DND-41 (cell line): ENCODE results near the gene B4GALNT3.

ENCODE experiments used
- ATAC-seq: fragments of 200-7000 bp; cut with Tn5 transposase; 3 replicates; pipeline ENCODE4 v1.9.1; 2021; ENCODE audit warnings: low read depth; ENCODE audit not compliant: insufficient read depth
- DNase-seq: peaks from one replicate; pipeline ENCODE4 v3.0.0-alpha.2; 2020
- H2AFZ ChIP-seq: 2 replicates; pipeline ENCODE4 v1.6.0; 2012; ENCODE audit warnings: low read depth, low read length
- H3K27ac ChIP-seq: 2 replicates; pipeline ENCODE4 v1.5.1; 2012; ENCODE audit warnings: low read length, inconsistent platforms
- H3K27me3 ChIP-seq: fragments of 200-600 bp; sonication (generic); 2 replicates; pipeline ENCODE4 v1.6.0; 2012; ENCODE audit warnings: low read length, mild to moderate bottlenecking, inconsistent platforms; ENCODE audit not compliant: insufficient read depth, poor library complexity
- H3K36me3 ChIP-seq: 2 replicates; pipeline ENCODE4 v1.5.1; 2012; ENCODE audit warnings: low read length, inconsistent platforms; ENCODE audit not compliant: insufficient read depth
- H3K4me1 ChIP-seq: 2 replicates; pipeline ENCODE4 v1.5.1; 2012; ENCODE audit warnings: mild to moderate bottlenecking, low read length; ENCODE audit not compliant: insufficient read depth
- H3K4me2 ChIP-seq: 2 replicates; pipeline ENCODE4 v1.6.0; 2012; ENCODE audit warnings: mild to moderate bottlenecking, moderate library complexity, low read length, inconsistent platforms; ENCODE audit not compliant: insufficient read depth
- H3K4me3 ChIP-seq, 2 experiments: fragments of 200-600 bp in 1 of 2; shearing (Covaris generic) in 1 of 2; 2 replicates each; pipeline ENCODE4 v1.5.1; 2012 to 2016; ENCODE audit warnings: inconsistent platforms in 2 of 2, low read length in 2 of 2, mild to moderate bottlenecking in 2 of 2, low read depth in 1 of 2, moderate library complexity in 1 of 2
- H3K79me2 ChIP-seq: 2 replicates; pipeline ENCODE4 v1.6.0; 2012; ENCODE audit warnings: low read length, inconsistent platforms; ENCODE audit not compliant: insufficient read depth
- H3K9ac ChIP-seq: 2 replicates; pipeline ENCODE4 v1.6.0; 2012; ENCODE audit warnings: low read depth, mild to moderate bottlenecking, inconsistent platforms, low read length, moderate library complexity
- H3K9me3 ChIP-seq: 2 replicates; pipeline ENCODE4 v1.5.1; 2012; ENCODE audit warnings: low read length, moderate library complexity, mild to moderate bottlenecking, inconsistent platforms; ENCODE audit not compliant: insufficient read depth, severe bottlenecking
- H4K20me1 ChIP-seq: 2 replicates; pipeline ENCODE4 v1.6.0; 2012; ENCODE audit warnings: low read length; ENCODE audit not compliant: insufficient read depth
- CTCF ChIP-seq: IDR thresholded peaks from 2 replicates; pipeline ENCODE4 v1.5.1; 2012; ENCODE audit warnings: borderline replicate concordance, low read length, moderate library complexity, mild to moderate bottlenecking; ENCODE audit not compliant: poor library complexity, severe bottlenecking; ENCODE audit errors: extremely low read depth
- EZH2 ChIP-seq: IDR thresholded peaks from 3 replicates; pipeline ENCODE4 v1.6.1; 2012; ENCODE audit warnings: borderline replicate concordance, low read depth, mild to moderate bottlenecking, moderate library complexity, low read length, inconsistent platforms; ENCODE audit not compliant: severe bottlenecking

The B4GALNT3 gene

GRCh38 chr12:585062-586061, 125.6 kb downstream of the B4GALNT3 start:
- ATAC-seq, result no peak
- no peak for TF ChIP-seq EZH2
- TF ChIP-seq CTCF, result no peak
- H3K27me3 ChIP-seq, result no peaks in the 10 kb centered on the region

GRCh38 chr12:586318-587071, 126.8 kb downstream of the B4GALNT3 start:
- no peaks in the 10 kb centered on the region for H3K9me3 ChIP-seq
- no peak for ATAC-seq
- H3K27me3 ChIP-seq, result peaks cover 4% of the 10 kb centered on the region
- no peak overlapping the region for H2AFZ ChIP-seq
- H3K9ac ChIP-seq, result no peak overlapping the region
- H3K4me1 ChIP-seq, result no peaks in the 10 kb centered on the region
- no peak for DNase-seq
- H3K79me2 ChIP-seq, result no peaks in the 10 kb centered on the region
- no peaks in the 10 kb centered on the region for H3K36me3 ChIP-seq
- H3K27ac ChIP-seq, result no peak overlapping the region
- no peak for TF ChIP-seq EZH2
- TF ChIP-seq CTCF, result no peak
- no peak overlapping the region for H3K4me2 ChIP-seq
- H4K20me1 ChIP-seq, result no peaks in the 10 kb centered on the region
- H3K4me3 ChIP-seq, result no peak overlapping the region

More at GRCh38 chr12:585062-586061, 125.6 kb downstream of the B4GALNT3 start:
- Histone ChIP-seq H3K27ac (no peak overlapping the region), H3K4me1 (no peaks in the 10 kb centered on the region), H3K36me3 (no peaks in the 10 kb centered on the region), H3K9ac (no peak overlapping the region), H4K20me1 (no peaks in the 10 kb centered on the region), H3K4me3 (no peak overlapping the region), H2AFZ (no peak overlapping the region), H3K9me3 (no peaks in the 10 kb centered on the region), H3K4me2 (no peak overlapping the region), H3K79me2 (no peaks in the 10 kb centered on the region)
- no peak for DNase-seq

- ATAC-seq (no peak), DNase-seq (no peak)
- H3K79me2 ChIP-seq, result no peaks in the 10 kb centered on the region
- no peaks in the 10 kb centered on the region for H3K36me3 ChIP-seq
- no peak overlapping the region for H3K4me2 ChIP-seq
- no peak overlapping the region for H3K9ac ChIP-seq
- no peak overlapping the region for H3K27ac ChIP-seq
- no peak overlapping the region for H2AFZ ChIP-seq
- no peak overlapping the region for H3K4me3 ChIP-seq
- no peak for TF ChIP-seq EZH2
- TF ChIP-seq CTCF, result no peak
- no peaks in the 10 kb centered on the region for H3K9me3 ChIP-seq
- H3K4me1 ChIP-seq, result no peaks in the 10 kb centered on the region
- H3K27me3 ChIP-seq, result peaks cover 4% of the 10 kb centered on the region
- H4K20me1 ChIP-seq, result no peaks in the 10 kb centered on the region
Observed at GRCh38 chr12:587132-588023, 127.6 kb downstream of the B4GALNT3 start.
